ENCODE data around the gene ABHD17B.
"Not testable (repeated sequence)": the region's sequence is repeated elsewhere in the genome, so short reads cannot be mapped to it uniquely, and the experiment has no call there.

Gene ABHD17B

GRCh38 chr9:71911908-71912335, 929 bp upstream of the ABHD17B start:
- DNase-seq = peak; percentile 70

- no peak for DNase-seq
Observed at GRCh38 chr9:71910650-71911060, 338 bp downstream of the ABHD17B start.

- DNase-seq = peak; percentile 53
Observed at GRCh38 chr9:71909887-71910649, 925 bp downstream of the ABHD17B start.

GRCh38 chr9:71908825-71909224, 2.2 kb downstream of the ABHD17B start:
- DNase-seq = peak; percentile 17

GRCh38 chr9:71904076-71904475, 6.9 kb downstream of the ABHD17B start:
- DNase-seq = no peak

- no peak for DNase-seq
Observed at GRCh38 chr9:71901695-71902597, 9.0 kb downstream of the ABHD17B start.

- DNase-seq = not testable (repeated sequence)
Observed at GRCh38 chr9:71898756-71899155, 12.2 kb downstream of the ABHD17B start.

- DNase-seq = no peak
Observed at GRCh38 chr9:71897577-71897976, 13.4 kb downstream of the ABHD17B start.

GRCh38 chr9:71896761-71897160, 14.2 kb downstream of the ABHD17B start:
- no peak for DNase-seq

- DNase-seq = no peak
Observed at GRCh38 chr9:71895955-71896354, 15.0 kb downstream of the ABHD17B start.

- DNase-seq = no peak
Observed at GRCh38 chr9:71895117-71895516, 15.9 kb downstream of the ABHD17B start.

GRCh38 chr9:71891557-71892189, 19.3 kb downstream of the ABHD17B start:
- DNase-seq = no peak

GRCh38 chr9:71890042-71890679, 20.8 kb downstream of the ABHD17B start:
- DNase-seq = no peak

- no peak for DNase-seq
Observed at GRCh38 chr9:71887362-71887761, 23.6 kb downstream of the ABHD17B start.

GRCh38 chr9:71886541-71886940, 24.5 kb downstream of the ABHD17B start:
- no peak for DNase-seq

GRCh38 chr9:71886015-71886414, 25.0 kb downstream of the ABHD17B start:
- DNase-seq = no peak

GRCh38 chr9:71885467-71885866, 25.5 kb downstream of the ABHD17B start:
- DNase-seq = no peak

- DNase-seq = no peak
Observed at GRCh38 chr9:71884005-71884404, 27.0 kb downstream of the ABHD17B start.

GRCh38 chr9:71879644-71880174, 31.3 kb downstream of the ABHD17B start:
- no peak for DNase-seq

GRCh38 chr9:71878327-71879274, 32.4 kb downstream of the ABHD17B start:
- DNase-seq = no peak

GRCh38 chr9:71876829-71877228, 34.2 kb downstream of the ABHD17B start:
- no peak for DNase-seq

Data from NCI-H2171 treated with DMSO at 0.1 percent for 48 hours (cell line).